ENCODE measurements around the gene PIK3R5.
"Not testable (repeated sequence)": the region's sequence is repeated elsewhere in the genome, so short reads cannot be mapped to it uniquely, and the experiment has no call there.

The PIK3R5 gene

GRCh38 chr17:8859027-8859803 lies 106.3 kb downstream of the PIK3R5 start:
- no peak overlapping the region for H3K4me3 ChIP-seq (ENCODE audit: low read depth, low read length)
- in situ Hi-C loops (cut with HindIII; ENCODE audit: low sequenced_read_pairs): no loop called here
- no peak for DNase-seq (ENCODE audit: low read depth)
- no peak for TF ChIP-seq CTCF (IDR thresholded peaks at IDR 0.05; ENCODE audit: low read depth, low read length, missing control alignments)

GRCh38 chr17:8857919-8858318 lies 107.6 kb downstream of the PIK3R5 start:
- H3K4me3 ChIP-seq (ENCODE audit: low read depth, low read length): no peak overlapping the region
- no peak for TF ChIP-seq CTCF (IDR thresholded peaks at IDR 0.05; ENCODE audit: low read depth, low read length, missing control alignments)
- DNase-seq (ENCODE audit: low read depth): no peak
- in situ Hi-C loops (cut with HindIII; ENCODE audit: low sequenced_read_pairs): no loop called here

- in situ Hi-C loops (cut with HindIII; ENCODE audit: low sequenced_read_pairs): no loop called here
- no peak for TF ChIP-seq CTCF (IDR thresholded peaks at IDR 0.05; ENCODE audit: low read depth, low read length, missing control alignments)
- DNase-seq (ENCODE audit: low read depth): no peak
- no peak overlapping the region for H3K4me3 ChIP-seq (ENCODE audit: low read depth, low read length)
These were observed 108.5 kb downstream of the PIK3R5 start for GRCh38 chr17:8856869-8857575.

GRCh38 chr17:8856205-8856603 lies 109.3 kb downstream of the PIK3R5 start:
- DNase-seq (ENCODE audit: low read depth); H3K4me3 ChIP-seq (ENCODE audit: low read depth, low read length); in situ Hi-C loops (cut with HindIII; ENCODE audit: low sequenced_read_pairs): not testable (repeated sequence)

- no peak for TF ChIP-seq CTCF (IDR thresholded peaks at IDR 0.05; ENCODE audit: low read depth, low read length, missing control alignments)
- no peak for DNase-seq (ENCODE audit: low read depth)
- in situ Hi-C loops (cut with HindIII; ENCODE audit: low sequenced_read_pairs): no loop called here
- H3K4me3 ChIP-seq (ENCODE audit: low read depth, low read length): no peak overlapping the region
These were observed 109.9 kb downstream of the PIK3R5 start for GRCh38 chr17:8855477-8856204.

- no peak overlapping the region for H3K4me3 ChIP-seq (ENCODE audit: low read depth, low read length)
- in situ Hi-C loops (cut with HindIII; ENCODE audit: low sequenced_read_pairs): no loop called here
- TF ChIP-seq CTCF (IDR thresholded peaks at IDR 0.05; ENCODE audit: low read depth, low read length, missing control alignments): no peak
- no peak for DNase-seq (ENCODE audit: low read depth)
These were observed 113.9 kb downstream of the PIK3R5 start for GRCh38 chr17:8851600-8851999.

Measured in astrocyte of the cerebellum (primary cell).